CD4-positive, alpha-beta T cell treated with Interleukin-21 for 1 hour (primary cell): ENCODE data around the gene SLC35E2B.

ENCODE experiments used
- DNase-seq: peaks from one replicate; pipeline ENCODE4 v3.0.0-alpha.2; 2020

The SLC35E2B gene

DNA sequence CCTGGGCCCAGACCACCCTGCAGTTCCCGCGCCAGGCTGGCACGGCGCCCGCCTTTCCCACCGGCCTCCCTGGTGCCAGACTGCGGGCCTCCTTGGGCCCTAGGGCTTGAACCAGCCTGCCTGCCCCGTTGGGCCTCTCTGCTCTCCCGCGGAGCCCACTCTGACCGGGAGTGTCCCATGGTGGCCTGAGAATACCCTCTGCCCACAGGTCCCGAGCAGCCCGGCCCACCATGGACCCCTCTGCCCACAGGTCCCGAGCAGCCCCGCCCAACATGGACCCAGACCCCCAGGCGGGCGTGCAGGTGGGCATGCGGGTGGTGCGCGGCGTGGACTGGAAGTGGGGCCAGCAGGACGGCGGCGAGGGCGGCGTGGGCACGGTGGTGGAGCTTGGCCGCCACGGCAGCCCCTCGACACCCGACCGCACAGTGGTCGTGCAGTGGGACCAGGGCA, 69.4 kb downstream of the SLC35E2B start:
- no peak for DNase-seq

DNA sequence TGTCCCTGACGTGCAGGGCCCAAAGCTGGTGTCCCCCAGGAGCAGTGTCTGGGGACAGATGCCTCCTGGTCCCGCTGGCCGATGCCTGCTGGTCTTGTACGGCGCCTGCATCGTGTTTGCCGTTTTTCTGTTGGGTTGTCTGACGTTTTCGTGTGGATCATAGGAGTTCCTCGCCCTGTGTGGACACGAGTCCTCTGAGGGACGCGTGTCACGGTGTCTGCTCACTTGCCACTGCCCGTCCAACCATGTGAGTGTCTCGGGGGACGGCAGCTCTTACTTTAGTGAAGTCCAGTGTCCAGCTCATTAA, 69.9 kb downstream of the SLC35E2B start:
- DNase-seq, result no peak

DNA sequence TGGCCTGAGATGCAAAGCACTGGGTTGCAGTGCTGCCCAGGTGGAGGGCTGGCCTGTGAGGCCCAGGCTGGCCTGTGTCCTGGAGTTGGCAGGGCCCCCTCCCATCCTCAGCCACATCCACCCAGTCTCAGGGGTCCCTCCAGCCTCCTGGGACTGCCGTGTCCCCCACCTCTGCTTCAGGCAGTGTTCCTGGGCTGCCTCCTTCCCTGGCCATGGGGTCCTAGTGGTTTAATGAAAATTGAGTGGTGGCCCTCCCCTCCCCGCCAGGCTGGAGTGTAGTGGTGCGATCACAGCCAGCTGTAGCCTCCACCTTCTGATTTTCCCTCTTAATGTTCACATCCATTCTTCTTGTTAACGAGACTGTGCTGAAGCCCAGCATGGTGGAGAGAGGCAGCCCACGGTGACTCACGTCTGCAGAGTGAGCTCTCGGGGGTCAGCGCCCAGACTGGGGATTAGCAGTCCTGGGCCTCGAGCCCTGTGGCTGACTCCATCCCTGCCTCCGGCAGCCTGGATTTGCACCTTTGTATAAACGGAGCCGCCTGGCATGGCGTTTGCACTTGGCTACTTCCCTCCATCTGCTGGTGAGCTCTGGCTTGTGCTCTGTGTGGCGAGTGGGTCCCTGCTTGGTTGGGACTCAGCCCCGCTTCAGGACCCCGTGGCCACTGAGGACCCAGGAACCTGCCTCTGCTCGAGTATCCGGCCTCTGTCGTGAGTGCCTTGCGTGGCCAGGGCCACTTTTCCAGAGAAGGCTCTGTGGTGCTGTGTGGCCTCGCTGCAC, 70.4 kb downstream of the SLC35E2B start:
- no peak for DNase-seq

DNA sequence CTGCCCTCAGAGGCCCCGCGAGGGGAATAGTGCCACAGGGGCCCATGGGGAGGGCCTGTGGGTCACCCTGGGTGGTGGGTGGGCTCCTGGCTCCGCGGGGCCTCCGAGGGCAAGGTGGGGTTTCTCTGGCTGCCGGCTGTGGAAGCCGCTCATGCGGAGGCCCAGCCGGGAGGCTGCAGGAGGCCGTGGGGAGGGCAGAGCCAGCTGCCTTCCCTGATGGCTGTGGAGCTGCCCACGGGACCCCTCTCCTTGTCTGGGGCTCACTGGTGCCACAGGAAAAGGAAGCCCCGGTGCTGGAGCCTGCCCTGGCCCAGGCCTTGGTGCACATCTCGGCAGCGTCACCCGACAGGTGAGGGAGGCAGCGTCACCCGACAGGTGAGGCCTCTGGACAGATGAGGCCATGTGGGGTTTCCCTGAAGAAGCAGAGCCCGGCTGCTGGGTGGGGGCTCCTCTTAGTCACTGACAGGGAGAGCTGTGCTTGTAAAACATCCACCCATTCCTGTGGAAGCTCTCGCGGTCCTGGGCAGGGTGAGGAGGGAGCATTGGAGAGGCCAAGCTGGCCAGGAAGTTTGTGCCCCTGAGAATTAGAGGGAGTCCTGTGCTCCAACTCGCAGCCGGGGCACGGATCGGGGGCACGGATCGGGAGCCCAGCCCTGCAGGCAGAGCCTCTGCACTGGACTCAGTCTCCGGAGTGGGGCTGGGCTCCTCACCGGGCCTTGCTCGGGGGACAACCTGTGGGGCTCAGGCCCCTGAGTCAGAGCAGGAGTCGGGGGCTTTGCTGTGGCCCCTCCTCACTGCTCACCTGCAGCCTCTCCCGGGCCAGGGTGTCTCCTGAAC, 71.2 kb downstream of the SLC35E2B start:
- DNase-seq, result no peak

DNA sequence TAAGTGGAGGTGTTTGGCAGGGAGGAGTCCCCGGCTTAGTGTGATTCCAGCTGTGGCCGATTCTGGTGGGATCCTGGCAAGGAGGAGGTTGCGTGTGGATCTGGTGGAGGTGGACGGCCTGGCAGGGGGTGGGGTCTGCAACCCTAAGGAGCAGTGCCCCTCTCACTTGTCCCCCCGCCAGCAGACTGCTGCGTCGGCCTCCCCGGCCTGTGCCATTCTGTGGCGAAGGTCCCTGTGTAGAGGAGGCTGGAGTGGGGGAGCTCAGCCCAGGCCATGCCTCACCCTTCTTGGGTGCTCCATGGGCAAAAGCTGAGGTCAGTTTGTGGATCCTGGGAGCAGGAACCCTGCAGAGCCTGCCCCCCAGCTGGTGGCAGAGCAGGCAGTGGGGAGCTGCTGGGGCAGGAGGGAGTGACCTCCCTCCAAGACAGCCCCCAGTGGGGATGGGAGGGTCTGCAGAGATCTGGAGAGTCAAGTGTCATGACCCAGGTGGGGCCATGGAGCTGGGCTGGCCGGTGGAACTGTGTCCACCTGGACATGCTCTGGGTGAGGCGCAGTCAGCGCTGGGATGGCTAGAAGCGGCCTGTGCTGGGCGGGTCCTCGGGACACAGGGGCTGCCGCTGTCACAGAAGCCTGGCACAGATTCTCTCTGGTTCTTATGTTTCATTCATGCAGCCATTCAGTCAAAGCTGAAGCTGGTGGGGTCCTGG, 72.0 kb downstream of the SLC35E2B start:
- DNase-seq, result no peak

DNA sequence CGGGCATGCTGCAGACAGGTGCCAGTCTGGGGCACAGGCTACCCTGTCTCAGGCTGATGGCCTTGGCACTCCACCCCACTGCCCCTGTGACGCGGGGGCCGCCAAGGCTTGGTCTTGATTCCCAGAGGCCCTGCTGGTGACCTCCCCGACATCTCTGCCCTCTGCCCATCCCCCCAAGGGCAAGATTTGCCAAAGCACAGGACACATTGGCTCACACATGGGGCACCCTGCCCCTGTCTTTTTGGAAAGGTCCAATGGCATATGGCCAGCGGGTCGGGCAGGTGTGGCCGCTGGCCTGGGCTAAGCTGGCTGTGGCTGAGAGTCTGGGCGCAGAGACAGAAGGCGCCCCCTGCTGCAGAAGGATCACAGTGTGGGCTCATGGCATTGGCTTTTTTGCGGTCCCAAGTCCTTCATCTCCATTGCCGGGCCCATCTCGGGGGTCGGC, 72.7 kb downstream of the SLC35E2B start:
- DNase-seq, result no peak

DNA sequence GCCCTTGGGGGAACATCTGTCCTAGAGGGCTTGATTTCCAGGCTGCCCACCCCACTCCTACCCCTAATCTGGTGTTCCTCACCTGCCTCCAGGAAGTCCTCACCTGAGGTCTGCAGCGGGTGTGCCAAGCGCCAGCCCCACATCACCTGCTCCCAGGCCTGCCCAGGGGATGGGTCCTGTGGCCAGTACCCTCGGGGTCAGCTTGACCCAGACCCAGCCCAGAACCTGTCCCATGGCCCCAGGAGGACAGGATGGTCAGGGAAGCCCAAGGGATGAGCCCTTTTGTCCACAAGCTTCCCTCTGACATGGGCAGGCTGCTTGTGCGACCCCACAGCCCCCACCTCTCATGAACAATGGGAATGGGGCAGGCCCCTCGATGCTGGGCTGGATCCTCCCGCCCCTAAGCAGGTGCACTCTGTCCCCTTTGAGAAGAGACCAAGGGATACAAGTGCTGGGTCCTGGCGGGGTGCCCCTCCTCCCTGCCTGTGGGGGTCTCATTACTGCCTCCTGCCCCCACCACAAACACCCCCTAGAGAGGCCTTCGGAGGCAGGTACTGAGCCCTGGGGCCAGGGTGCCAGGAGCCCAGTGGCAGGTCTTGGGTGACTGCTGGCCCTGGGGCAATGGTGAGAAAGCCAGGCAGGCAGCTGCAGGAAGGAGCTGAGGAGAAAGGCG, 74.1 kb downstream of the SLC35E2B start:
- DNase-seq, result no peak

DNA sequence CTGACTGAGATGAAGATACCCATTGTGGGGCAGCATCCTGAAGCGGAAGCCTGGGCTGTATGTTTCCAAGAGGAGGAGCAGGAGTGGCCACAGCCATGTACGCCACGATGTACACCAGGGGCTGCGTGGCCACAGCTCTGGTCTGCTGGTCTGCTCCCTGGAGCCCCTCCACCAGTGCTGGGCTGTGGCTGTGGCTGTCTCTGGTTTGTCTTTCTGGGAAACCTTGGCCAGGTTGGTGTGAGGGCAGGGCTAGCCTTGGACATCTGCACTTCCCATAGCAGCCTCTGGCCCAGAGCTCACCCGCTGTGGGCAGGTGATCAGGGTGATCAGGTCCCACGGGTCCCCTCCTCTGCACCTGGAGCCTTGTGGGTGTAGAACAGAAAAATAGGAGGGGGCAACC, 74.7 kb downstream of the SLC35E2B start:
- DNase-seq, result no peak

DNA sequence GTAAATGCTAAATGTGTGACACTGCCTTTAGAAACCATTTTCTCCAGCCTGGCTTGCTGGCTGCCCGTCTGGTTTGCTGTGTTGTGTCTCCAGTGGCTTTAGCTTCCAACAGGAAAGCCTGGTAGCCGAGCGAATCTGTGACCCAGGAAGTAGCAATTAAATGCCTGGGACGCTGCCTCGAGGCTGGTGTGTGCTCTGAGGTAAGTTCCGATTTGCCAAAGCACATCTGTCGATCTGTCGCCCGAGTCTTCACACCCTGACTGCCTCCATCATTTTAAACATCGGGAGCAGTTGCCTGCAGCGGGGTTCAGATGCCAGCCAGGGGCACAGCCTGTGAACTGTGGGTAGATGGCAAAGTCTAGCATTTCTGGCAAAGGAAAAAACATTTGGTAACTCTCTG, 75.1 kb downstream of the SLC35E2B start:
- DNase-seq, result no peak

DNA sequence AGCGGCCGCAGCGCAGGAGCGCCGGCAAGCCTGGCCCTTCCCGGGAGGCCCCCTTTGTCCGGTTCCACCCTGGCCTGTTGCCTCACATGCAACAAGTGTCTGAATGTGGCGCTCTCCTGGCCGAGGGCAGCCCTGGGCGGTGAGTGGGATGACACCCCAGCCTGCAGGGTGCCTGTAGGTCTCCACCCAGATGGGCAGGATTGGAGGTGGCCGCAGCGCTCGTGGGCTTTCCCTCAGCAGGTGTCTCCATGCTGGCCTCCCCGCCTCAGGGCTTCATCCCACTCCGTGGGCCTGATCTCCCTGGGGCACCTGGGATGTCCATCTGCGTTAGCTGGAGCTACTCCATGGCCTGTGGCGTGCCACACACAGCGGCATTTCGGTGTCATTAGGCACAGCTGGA, 75.8 kb downstream of the SLC35E2B start:
- no peak for DNase-seq

DNA sequence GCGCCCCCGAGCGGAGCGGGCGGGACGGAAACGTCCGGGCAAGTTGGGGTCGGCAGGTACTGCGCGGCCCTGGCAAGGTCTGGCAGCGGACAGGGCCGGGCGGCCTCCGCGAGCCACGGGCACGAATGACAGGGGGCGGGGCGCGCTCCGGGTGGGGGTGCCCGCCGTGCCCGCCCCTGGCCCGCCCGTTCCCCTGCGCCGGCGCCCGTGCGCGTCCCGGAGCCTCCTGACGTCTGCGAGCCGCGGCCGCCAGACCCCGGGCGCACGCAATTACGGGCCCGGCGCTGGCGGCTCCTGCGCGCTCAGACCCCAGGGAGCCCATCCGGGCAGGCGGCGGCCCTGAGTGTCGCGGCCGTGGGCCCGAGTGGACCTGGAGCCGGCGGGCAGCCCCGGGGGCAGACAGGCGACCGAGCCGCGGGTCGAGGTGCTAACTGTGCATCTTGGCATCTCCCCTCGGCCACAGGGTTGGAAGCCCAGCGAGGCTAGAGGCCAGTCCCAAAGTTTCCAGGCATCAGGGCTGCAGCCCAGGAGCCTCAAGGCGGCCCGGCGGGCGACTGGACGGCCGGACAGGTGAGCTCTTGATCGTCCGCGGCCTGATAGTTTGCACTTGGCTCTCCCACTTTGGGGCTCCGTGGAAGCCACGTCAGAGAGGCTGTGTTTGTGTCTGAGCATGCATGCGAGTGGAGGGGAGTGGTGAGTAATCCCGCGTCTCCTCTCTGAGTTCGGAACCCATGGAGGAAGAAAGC, 76.4 kb downstream of the SLC35E2B start:
- peak; percentile 56 for DNase-seq

DNA sequence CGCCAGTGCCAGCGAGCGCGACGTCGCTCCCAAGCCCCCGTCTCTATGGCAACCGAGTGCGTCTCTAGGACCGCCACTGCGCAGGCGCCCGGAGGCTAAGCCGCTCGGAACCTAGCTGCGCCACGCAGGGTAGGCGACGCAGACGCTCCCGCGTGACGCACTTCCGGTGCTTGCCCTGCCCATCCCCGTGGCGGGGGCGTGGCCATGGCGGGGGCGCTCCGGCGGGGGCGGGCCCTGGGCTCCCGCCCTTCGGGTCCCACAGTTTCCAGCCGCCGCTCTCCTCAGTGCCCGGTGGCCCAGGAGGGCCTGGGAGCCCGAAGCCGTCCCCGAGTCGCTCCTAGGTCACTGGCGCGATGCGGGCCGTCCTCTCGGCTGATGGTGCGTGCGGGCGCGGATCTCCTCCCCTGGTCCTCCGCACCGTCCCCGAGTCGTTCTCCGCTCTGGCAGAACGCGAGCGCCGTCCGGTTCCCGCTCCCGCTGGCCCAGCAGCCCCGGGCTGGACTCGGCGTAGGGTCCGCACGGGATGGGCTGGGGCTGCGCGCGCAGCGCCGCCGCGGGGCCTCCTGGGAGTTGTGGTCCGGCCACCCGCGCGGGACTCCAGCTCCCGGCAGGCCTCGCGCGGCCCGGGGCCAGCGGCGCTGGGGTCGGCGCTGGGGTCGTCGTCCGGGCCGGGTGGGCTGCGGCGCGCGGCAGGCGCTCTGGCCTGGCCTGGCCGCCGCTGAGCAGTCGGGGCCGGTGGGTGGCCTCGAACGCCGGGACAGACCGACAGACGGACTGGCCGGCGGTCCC, 77.1 kb downstream of the SLC35E2B start, which contains the start of gene MIB2:
Gene MIB2 (plus strand): TSS at position 245 of the 789 bp plus-strand sequence. CDS start 7,953 bp downstream, outside the sequence.
- peak; percentile 99 for DNase-seq

DNA sequence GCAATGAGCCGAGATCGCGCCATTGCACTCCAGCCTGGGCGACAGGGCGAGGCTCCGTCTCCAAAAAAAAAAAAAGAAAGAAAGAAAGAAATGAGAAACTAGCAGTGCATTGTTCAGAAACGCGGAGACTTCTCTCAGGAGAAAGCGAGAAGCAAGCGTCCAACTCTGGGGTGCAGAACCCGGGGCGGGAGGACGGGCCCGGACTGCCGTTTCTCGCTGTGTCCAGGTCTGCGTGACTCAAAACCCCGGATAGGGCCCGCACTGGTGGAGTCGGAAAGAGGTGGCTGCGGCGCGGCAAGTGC, 77.7 kb downstream of the SLC35E2B start:
- DNase-seq, result no peak

DNA sequence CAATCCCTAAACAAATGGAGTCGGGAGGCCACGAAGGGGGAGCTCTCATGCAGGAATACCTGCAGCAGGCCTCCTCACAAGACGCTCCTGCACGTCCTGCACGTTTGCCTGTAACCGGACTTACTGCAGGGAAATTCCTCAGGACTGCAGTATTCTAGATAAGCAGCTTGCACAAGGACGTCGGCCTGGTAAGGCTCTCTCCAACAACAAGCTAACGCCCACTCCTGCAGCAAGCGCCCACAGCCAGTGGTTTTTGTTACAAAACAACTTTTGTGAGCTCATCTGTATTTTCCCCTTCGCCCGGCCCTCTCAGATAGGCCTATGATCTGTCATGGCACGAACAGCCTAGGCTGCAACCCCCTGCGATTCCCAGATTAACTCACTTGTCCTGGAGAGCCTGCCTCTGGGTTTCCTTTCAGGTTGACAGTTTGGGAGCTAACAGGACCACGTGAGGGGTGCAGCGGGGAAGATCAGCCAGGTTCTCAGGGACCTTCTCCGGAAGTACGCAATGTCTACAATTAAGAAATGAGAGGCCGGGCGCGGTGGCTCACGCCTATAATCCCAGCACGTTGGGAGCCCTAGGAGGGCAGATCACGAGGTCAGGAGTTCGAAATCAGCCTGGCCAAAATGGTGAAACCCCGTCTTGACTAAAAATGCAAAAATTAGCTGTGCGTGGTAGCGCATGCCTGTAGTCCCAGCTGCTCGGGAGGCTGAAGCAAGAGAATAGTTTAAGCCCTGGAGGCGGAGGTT, 78.2 kb downstream of the SLC35E2B start:
- DNase-seq, result peak; percentile 65

DNA sequence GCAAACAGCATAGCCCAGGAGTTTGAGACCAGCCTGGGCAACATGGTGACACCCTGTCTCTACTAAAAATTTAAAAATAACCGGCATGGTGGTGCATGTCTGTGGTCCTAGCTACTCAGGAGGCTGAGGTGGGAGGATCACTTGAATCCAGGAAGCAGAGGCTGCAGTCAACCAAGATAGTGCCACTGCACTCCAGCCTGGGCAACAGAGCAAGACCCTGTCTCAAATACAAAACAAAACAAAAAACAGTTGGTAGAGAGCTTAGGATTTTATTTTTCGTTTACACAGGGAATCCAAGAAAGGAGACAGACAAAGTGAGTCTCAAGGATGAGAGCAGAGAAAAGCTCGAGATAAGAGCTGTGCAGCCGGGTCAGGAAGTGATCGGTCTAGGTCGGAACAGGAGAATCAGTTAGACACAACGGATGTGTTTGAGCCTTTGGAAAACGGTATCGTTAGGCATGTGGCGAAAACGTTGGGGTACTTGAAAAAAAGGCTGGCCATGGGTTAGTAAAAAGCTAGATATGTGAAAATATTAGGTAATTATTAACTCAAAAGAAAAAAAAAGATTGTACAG, 79.0 kb downstream of the SLC35E2B start:
- DNase-seq, result no peak

DNA sequence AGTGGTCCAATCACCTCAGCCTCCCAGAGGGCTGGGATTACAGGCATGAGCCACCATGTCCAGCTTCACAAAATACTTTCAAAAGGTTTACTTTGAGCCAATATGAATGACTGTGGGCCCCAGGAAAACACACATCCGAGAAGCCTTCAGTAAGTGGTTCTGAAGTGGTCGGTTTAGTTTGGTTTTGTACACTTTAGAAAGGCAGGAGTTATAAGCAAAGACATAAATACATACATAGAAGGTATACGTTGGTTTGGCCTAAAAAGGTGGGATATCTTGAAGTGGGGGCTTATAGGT, 80.5 kb downstream of the SLC35E2B start:
- no peak for DNase-seq

DNA sequence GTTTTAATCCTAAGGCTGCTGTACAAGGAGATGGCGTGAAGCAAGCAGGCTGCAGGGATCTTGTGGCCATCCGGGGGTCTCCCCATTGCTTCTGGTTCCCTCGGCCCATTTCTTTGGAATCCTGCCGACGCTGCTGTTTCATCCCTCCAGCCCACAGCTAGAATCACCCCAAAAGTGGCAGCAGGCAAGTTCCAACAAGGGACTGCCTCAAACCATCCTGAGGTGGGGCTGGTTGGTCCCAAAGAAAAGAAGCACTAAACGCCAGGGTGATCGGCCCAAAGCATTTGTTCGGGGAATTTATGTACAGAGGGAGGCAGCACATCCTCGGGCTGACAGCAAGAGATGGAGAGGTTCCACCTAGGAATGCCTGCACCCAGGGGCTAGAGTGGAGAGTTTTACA, 81.8 kb downstream of the SLC35E2B start:
- DNase-seq, result no peak

DNA sequence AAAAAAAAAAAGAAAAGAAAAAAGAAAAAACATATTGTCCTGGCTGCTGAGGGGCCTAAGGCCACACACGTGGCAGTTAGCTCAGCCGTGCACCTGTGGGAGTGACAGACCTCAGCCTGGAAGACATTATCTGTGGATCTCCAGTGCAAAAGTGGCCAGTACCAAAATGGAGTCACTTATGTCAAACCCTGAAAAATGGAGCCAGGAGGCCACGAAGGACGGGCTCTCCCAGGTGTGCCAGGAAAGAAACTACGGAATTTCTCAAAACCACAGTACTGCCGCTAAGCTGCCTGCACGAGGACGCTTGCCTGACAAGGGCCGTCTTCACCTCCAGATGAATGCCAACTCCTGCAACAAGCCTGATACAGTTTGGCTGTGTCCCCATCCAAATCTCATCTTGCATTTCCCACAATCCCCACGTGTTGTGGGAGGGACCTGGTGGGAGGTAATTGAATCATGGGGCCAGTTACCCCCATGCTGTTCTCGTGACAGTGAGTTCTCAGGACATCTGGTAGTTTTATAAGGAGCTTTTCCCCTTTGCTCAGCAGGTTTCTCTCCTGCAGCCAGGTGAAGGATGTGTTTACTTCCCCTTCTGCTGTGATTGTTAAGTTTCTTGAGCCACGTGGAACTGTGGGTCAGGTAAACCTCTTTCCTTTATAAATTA, 82.6 kb downstream of the SLC35E2B start:
- no peak for DNase-seq
